ENCODE results near the gene RGS10. TPM values are rescaled to one million over a fixed set of nuclear protein-coding genes. Genes with fewer than 3 reads are reported as not detected.

RGS10 gene
- total RNA-seq, 2 experiments from 2014 or later = 234 to 240 TPM

- no peak for DNase-seq
- H3K27ac Mint-ChIP-seq = no peak overlapping the region
- peaks cover 2% of the 10 kb centered on the region for H3K36me3 Mint-ChIP-seq (ENCODE audit: low read depth)
- intact Hi-C loops (cut with micrococcal nuclease) = no loop called here
- peaks cover 10% of the 10 kb centered on the region for H3K9me3 Mint-ChIP-seq
- CTCF ChIA-PET = no interaction called here
- peaks cover 2% of the 10 kb centered on the region for H3K4me1 Mint-ChIP-seq (ENCODE audit: low read depth)
- H3K27me3 Mint-ChIP-seq (ENCODE audit: low read depth) = no peaks in the 10 kb centered on the region
- no peak overlapping the region for H3K4me3 Mint-ChIP-seq
Observed at GRCh38 chr10:119460369-119461195, 81.9 kb downstream of the RGS10 start.

GRCh38 chr10:119459681-119460340 lies 82.7 kb downstream of the RGS10 start:
- intact Hi-C loops (cut with micrococcal nuclease) = no loop called here
- peaks cover 2% of the 10 kb centered on the region for H3K36me3 Mint-ChIP-seq (ENCODE audit: low read depth)
- CTCF ChIA-PET = interaction anchor here (1.1 to 2.0 kb wide), 2 partner anchors 15 to 18 kb away, joined by 3 to 10 read pairs; no protein-coding TSS in a partner anchor

GRCh38 chr10:119457966-119458766 lies 84.4 kb downstream of the RGS10 start:
- Mint-ChIP-seq H3K9me3 (peaks cover 6% of the 10 kb centered on the region), H3K4me1 (ENCODE audit: low read depth) (peaks cover 2% of the 10 kb centered on the region), H3K4me3 (no peak overlapping the region), H3K27me3 (ENCODE audit: low read depth) (no peaks in the 10 kb centered on the region), H3K27ac (no peak overlapping the region), H3K36me3 (ENCODE audit: low read depth) (peaks cover 2% of the 10 kb centered on the region)
- intact Hi-C loops (cut with micrococcal nuclease) = no loop called here
- CTCF ChIA-PET = interaction anchor here (0.7 to 2.0 kb wide), 2 partner anchors 13 to 14 kb away, joined by 6 to 10 read pairs; no protein-coding TSS in a partner anchor
- DNase-seq = no peak

More at GRCh38 chr10:119459681-119460340, 82.7 kb downstream of the RGS10 start:
- peaks cover 10% of the 10 kb centered on the region for H3K9me3 Mint-ChIP-seq
- H3K27ac Mint-ChIP-seq = no peak overlapping the region
- H3K4me3 Mint-ChIP-seq = no peak overlapping the region
- DNase-seq = no peak
- no peaks in the 10 kb centered on the region for H3K27me3 Mint-ChIP-seq (ENCODE audit: low read depth)
- H3K4me1 Mint-ChIP-seq (ENCODE audit: low read depth) = peaks cover 2% of the 10 kb centered on the region

GRCh38 chr10:119456435-119456810 lies 86.1 kb downstream of the RGS10 start:
- Mint-ChIP-seq H3K27me3 (ENCODE audit: low read depth) (no peaks in the 10 kb centered on the region), H3K9me3 (no peaks in the 10 kb centered on the region), H3K36me3 (ENCODE audit: low read depth) (peaks cover 2% of the 10 kb centered on the region), H3K4me3 (no peak overlapping the region), H3K4me1 (ENCODE audit: low read depth) (peaks cover 2% of the 10 kb centered on the region), H3K27ac (no peak overlapping the region)
- DNase-seq = no peak
- intact Hi-C loops (cut with micrococcal nuclease) = no loop called here
- CTCF ChIA-PET = interaction anchor here (0.6 to 1.3 kb wide), 3 partner anchors 13 to 336 kb away, joined by 3 to 4 read pairs (median 4); no protein-coding TSS in a partner anchor

GRCh38 chr10:119455609-119456434 lies 86.7 kb downstream of the RGS10 start:
- Mint-ChIP-seq H3K4me3 (no peak overlapping the region), H3K36me3 (ENCODE audit: low read depth) (peaks cover 2% of the 10 kb centered on the region), H3K27ac (no peak overlapping the region), H3K4me1 (ENCODE audit: low read depth) (no peaks in the 10 kb centered on the region), H3K27me3 (ENCODE audit: low read depth) (no peaks in the 10 kb centered on the region), H3K9me3 (no peaks in the 10 kb centered on the region)
- intact Hi-C loops (cut with micrococcal nuclease) = no loop called here
- CTCF ChIA-PET = interaction anchor here (1.2 to 1.3 kb wide), 2 partner anchors 12 to 257 kb away, joined by 4 read pairs; no protein-coding TSS in a partner anchor
- no peak for DNase-seq

- H3K4me1 Mint-ChIP-seq (ENCODE audit: low read depth) = no peaks in the 10 kb centered on the region
- no peak overlapping the region for H3K27ac Mint-ChIP-seq
- intact Hi-C loops (cut with micrococcal nuclease) = no loop called here
- no peaks in the 10 kb centered on the region for H3K9me3 Mint-ChIP-seq
- H3K27me3 Mint-ChIP-seq (ENCODE audit: low read depth) = no peaks in the 10 kb centered on the region
- CTCF ChIA-PET = no interaction called here
- DNase-seq = no peak
- peaks cover 2% of the 10 kb centered on the region for H3K36me3 Mint-ChIP-seq (ENCODE audit: low read depth)
- no peak overlapping the region for H3K4me3 Mint-ChIP-seq
Observed at GRCh38 chr10:119454990-119455389, 87.5 kb downstream of the RGS10 start.

GRCh38 chr10:119454316-119454715 lies 88.2 kb downstream of the RGS10 start:
- Mint-ChIP-seq H3K27me3 (ENCODE audit: low read depth) (no peaks in the 10 kb centered on the region), H3K9me3 (no peaks in the 10 kb centered on the region), H3K27ac (no peak overlapping the region), H3K4me3 (no peak overlapping the region), H3K4me1 (ENCODE audit: low read depth) (no peaks in the 10 kb centered on the region), H3K36me3 (ENCODE audit: low read depth) (peaks cover 2% of the 10 kb centered on the region)
- no peak for DNase-seq
- CTCF ChIA-PET = interaction anchor here (1.1 kb wide), 1 partner anchor 9 kb away, joined by 3 read pairs; no protein-coding TSS in a partner anchor
- intact Hi-C loops (cut with micrococcal nuclease) = no loop called here

- H3K4me1 Mint-ChIP-seq (ENCODE audit: low read depth) = no peaks in the 10 kb centered on the region
- CTCF ChIA-PET = no interaction called here
- no peak for DNase-seq
- intact Hi-C loops (cut with micrococcal nuclease) = no loop called here
- no peaks in the 10 kb centered on the region for H3K27me3 Mint-ChIP-seq (ENCODE audit: low read depth)
- peaks cover 3% of the 10 kb centered on the region for H3K36me3 Mint-ChIP-seq (ENCODE audit: low read depth)
- no peak overlapping the region for H3K27ac Mint-ChIP-seq
- H3K4me3 Mint-ChIP-seq = no peak overlapping the region
- no peaks in the 10 kb centered on the region for H3K9me3 Mint-ChIP-seq
Observed at GRCh38 chr10:119453313-119453712, 89.2 kb downstream of the RGS10 start.

GRCh38 chr10:119452396-119452795 lies 90.1 kb downstream of the RGS10 start:
- no peaks in the 10 kb centered on the region for H3K4me1 Mint-ChIP-seq (ENCODE audit: low read depth)
- H3K27me3 Mint-ChIP-seq (ENCODE audit: low read depth) = no peaks in the 10 kb centered on the region
- no peaks in the 10 kb centered on the region for H3K9me3 Mint-ChIP-seq
- CTCF ChIA-PET = interaction anchor here (0.6 kb wide), 1 partner anchor 269 kb away, joined by 3 read pairs; no protein-coding TSS in a partner anchor
- H3K36me3 Mint-ChIP-seq (ENCODE audit: low read depth) = peaks cover 3% of the 10 kb centered on the region
- intact Hi-C loops (cut with micrococcal nuclease) = no loop called here
- no peak overlapping the region for H3K27ac Mint-ChIP-seq
- DNase-seq = no peak
- H3K4me3 Mint-ChIP-seq = no peak overlapping the region

GRCh38 chr10:119451300-119451896 lies 91.1 kb downstream of the RGS10 start:
- CTCF ChIA-PET = interaction anchor here (0.6 kb wide), 1 partner anchor 268 kb away, joined by 3 read pairs; no protein-coding TSS in a partner anchor

GRCh38 chr10:119450606-119451299 lies 91.8 kb downstream of the RGS10 start:
- Mint-ChIP-seq H3K4me1 (ENCODE audit: low read depth) (peaks cover 3% of the 10 kb centered on the region), H3K9me3 (no peaks in the 10 kb centered on the region), H3K27me3 (ENCODE audit: low read depth) (no peaks in the 10 kb centered on the region), H3K27ac (no peak overlapping the region), H3K4me3 (no peak overlapping the region), H3K36me3 (ENCODE audit: low read depth) (peaks cover 3% of the 10 kb centered on the region)
- intact Hi-C loops (cut with micrococcal nuclease) = no loop called here
- CTCF ChIA-PET = no interaction called here
- no peak for DNase-seq

More at GRCh38 chr10:119451300-119451896, 91.1 kb downstream of the RGS10 start:
- Mint-ChIP-seq H3K9me3 (no peaks in the 10 kb centered on the region), H3K4me3 (no peak overlapping the region), H3K27me3 (ENCODE audit: low read depth) (no peaks in the 10 kb centered on the region), H3K4me1 (ENCODE audit: low read depth) (no peaks in the 10 kb centered on the region), H3K36me3 (ENCODE audit: low read depth) (peaks cover 3% of the 10 kb centered on the region), H3K27ac (no peak overlapping the region)
- intact Hi-C loops (cut with micrococcal nuclease) = no loop called here
- DNase-seq = no peak
